A549 (cell line): Measurements from ENCODE around the gene IGSF3.
"Not testable (repeated sequence)": the region's sequence is repeated elsewhere in the genome, so short reads cannot be mapped to it uniquely, and the experiment has no call there.

Source experiments
- EP300 ChIP-seq, 2 experiments: fragments of >200 bp; sonication (Bioruptor Twin); formaldehyde crosslinking; IDR thresholded peaks; 2 replicates in 1 of 2; 3 replicates in 1 of 2; pipeline ENCODE4 v1.6.1; 2016 to 2017
- HOXB13 ChIP-seq: fragments of 250-450 bp; sonication (Bioruptor Pico); IDR thresholded peaks from 2 replicates; pipeline ENCODE4 v1.5.0; 2020; ENCODE audit warnings: low read depth, mild to moderate bottlenecking, moderate library complexity
- JUN ChIP-seq, 2 experiments: fragments of >200 bp; sonication (Bioruptor Twin); formaldehyde crosslinking; IDR thresholded peaks; 2 replicates in 1 of 2; 3 replicates in 1 of 2; pipeline ENCODE4 v1.6.1; 2016 to 2017
- MAX ChIP-seq: IDR thresholded peaks from 2 replicates; pipeline ENCODE4 v1.6.1; 2012
- NR3C1 ChIP-seq: fragments of >200 bp; sonication (Bioruptor Twin); formaldehyde crosslinking; IDR thresholded peaks from 3 replicates; pipeline ENCODE4 v1.6.1; 2017
- PHF8 ChIP-seq: fragments of 200-600 bp; sonication (generic); IDR thresholded peaks from 2 replicates; pipeline ENCODE4 v1.6.1; 2016; ENCODE audit warnings: low read depth, mild to moderate bottlenecking, antibody characterized with exemption, moderate library complexity, borderline replicate concordance
- POLR2A ChIP-seq: IDR thresholded peaks from 2 replicates; pipeline ENCODE4 v1.6.1; 2012; ENCODE audit warnings: mild to moderate bottlenecking, low read length
- RAD21 ChIP-seq, 2 experiments: fragments of >200 bp in 1 of 2; sonication (Bioruptor Twin) in 1 of 2; formaldehyde crosslinking in 1 of 2; IDR thresholded peaks in 1 of 2; conservative IDR thresholded peaks in 1 of 2; 2 replicates in 1 of 2; 3 replicates in 1 of 2; pipeline ENCODE4 v1.6.1; 2012 to 2018; ENCODE audit warnings: inconsistent platforms in 1 of 2
- TF ChIP-seq, protein P1 (sequence below): fragments of >200 bp; sonication (Bioruptor Twin); formaldehyde crosslinking; IDR thresholded peaks from 3 replicates; pipeline ENCODE4 v1.5.1; 2016
- TF ChIP-seq, protein P2 (sequence below): fragments of >200 bp; sonication (Bioruptor Twin); formaldehyde crosslinking; IDR thresholded peaks from 3 replicates; pipeline ENCODE4 v1.6.1; 2016
- TF ChIP-seq, protein P3 (sequence below): fragments of 250-450 bp; sonication (Bioruptor Pico); IDR thresholded peaks from 2 replicates; pipeline ENCODE4 v1.5.0; 2021; ENCODE audit warnings: mild to moderate bottlenecking, moderate library complexity, borderline replicate concordance

- not testable (repeated sequence) for TF ChIP-seq PHF8; EP300 (IDR thresholded peaks at IDR 0.05); NR3C1; POLR2A; RAD21 (conservative IDR thresholded peaks at IDR 0.05 in 1 of 2, IDR thresholded peaks at IDR 0.05 in 1 of 2); MAX; JUN (IDR thresholded peaks at IDR 0.05); HOXB13
- TF ChIP-seq, protein P1, sequence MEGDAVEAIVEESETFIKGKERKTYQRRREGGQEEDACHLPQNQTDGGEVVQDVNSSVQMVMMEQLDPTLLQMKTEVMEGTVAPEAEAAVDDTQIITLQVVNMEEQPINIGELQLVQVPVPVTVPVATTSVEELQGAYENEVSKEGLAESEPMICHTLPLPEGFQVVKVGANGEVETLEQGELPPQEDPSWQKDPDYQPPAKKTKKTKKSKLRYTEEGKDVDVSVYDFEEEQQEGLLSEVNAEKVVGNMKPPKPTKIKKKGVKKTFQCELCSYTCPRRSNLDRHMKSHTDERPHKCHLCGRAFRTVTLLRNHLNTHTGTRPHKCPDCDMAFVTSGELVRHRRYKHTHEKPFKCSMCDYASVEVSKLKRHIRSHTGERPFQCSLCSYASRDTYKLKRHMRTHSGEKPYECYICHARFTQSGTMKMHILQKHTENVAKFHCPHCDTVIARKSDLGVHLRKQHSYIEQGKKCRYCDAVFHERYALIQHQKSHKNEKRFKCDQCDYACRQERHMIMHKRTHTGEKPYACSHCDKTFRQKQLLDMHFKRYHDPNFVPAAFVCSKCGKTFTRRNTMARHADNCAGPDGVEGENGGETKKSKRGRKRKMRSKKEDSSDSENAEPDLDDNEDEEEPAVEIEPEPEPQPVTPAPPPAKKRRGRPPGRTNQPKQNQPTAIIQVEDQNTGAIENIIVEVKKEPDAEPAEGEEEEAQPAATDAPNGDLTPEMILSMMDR, result not testable (repeated sequence)
- TF ChIP-seq, protein P2, sequence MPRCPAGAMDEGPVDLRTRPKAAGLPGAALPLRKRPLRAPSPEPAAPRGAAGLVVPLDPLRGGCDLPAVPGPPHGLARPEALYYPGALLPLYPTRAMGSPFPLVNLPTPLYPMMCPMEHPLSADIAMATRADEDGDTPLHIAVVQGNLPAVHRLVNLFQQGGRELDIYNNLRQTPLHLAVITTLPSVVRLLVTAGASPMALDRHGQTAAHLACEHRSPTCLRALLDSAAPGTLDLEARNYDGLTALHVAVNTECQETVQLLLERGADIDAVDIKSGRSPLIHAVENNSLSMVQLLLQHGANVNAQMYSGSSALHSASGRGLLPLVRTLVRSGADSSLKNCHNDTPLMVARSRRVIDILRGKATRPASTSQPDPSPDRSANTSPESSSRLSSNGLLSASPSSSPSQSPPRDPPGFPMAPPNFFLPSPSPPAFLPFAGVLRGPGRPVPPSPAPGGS, result not testable (repeated sequence)
- TF ChIP-seq, protein P3, sequence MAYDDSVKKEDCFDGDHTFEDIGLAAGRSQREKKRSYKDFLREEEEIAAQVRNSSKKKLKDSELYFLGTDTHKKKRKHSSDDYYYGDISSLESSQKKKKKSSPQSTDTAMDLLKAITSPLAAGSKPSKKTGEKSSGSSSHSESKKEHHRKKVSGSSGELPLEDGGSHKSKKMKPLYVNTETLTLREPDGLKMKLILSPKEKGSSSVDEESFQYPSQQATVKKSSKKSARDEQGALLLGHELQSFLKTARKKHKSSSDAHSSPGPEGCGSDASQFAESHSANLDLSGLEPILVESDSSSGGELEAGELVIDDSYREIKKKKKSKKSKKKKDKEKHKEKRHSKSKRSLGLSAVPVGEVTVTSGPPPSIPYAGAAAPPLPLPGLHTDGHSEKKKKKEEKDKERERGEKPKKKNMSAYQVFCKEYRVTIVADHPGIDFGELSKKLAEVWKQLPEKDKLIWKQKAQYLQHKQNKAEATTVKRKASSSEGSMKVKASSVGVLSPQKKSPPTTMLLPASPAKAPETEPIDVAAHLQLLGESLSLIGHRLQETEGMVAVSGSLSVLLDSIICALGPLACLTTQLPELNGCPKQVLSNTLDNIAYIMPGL (CRISPR knock-in tag), result not testable (repeated sequence)
These were observed 70.7 kb downstream of the IGSF3 start for GRCh38 chr1:116596742-116597307.
